Measurements from ENCODE around the gene MCRIP2.

Gene MCRIP2

DNA sequence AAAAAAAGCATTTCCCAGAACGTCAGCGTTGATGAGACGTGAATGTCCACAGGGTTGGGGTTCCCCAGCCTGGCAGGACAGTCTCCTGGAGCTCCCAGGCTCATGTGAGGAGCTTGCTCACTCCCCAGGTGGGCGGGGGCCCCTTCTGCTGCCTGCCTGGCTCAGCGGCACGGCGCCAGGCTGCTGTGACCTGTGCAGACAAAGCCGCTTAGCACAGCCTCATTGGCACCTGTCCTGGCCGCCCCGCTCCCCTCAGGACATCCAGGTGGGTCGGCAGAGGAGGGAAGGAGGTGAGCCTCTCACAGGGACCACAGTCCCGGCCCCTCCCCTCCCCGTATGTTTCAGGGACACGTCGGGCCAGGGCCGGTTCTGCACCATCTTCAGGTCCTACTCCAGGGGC is 23.8 kb upstream of the MCRIP2 start:
- DNase-seq: no peak

DNA sequence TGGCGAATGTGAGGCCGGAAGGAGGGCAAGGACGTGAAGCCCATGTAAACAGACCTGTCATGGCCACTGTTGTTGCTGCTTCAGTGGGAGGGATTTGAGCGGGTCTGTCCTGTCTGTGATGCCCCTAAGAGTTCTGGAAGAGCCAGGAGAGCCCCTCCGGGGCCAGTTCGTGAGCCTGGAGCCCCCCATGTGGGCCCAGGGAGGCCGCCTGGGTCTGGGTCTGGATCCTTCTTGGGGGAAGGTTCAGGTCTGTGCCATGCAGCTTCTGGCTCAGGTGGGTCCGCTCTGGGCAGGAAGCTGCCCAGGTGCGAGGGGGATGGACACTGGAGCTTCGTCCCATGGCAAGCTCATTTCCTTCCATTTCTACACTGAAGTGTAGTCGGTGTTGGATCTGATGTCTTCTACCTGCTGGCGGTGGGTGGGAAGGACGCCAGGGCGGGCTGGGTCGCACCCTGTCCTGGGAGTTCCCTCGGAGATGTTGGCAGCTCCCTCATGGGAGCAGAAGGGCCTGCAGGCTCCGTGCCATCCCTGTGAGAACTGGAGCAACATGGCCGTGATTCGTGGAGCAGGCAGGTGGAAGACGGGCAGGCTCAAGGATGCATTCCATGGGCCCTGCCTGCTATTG is 22.0 kb upstream of the MCRIP2 start:
- no peak for DNase-seq

- no peak for DNase-seq
Measured at GRCh38 chr16:620700-621525, 20.7 kb upstream of the MCRIP2 start.

GRCh38 chr16:621526-622105 is 20.0 kb upstream of the MCRIP2 start:
- DNase-seq: no peak

GRCh38 chr16:622920-623280 is 18.7 kb upstream of the MCRIP2 start:
- no peak for DNase-seq

GRCh38 chr16:624526-625070 is 17.0 kb upstream of the MCRIP2 start:
- no peak for DNase-seq

DNA sequence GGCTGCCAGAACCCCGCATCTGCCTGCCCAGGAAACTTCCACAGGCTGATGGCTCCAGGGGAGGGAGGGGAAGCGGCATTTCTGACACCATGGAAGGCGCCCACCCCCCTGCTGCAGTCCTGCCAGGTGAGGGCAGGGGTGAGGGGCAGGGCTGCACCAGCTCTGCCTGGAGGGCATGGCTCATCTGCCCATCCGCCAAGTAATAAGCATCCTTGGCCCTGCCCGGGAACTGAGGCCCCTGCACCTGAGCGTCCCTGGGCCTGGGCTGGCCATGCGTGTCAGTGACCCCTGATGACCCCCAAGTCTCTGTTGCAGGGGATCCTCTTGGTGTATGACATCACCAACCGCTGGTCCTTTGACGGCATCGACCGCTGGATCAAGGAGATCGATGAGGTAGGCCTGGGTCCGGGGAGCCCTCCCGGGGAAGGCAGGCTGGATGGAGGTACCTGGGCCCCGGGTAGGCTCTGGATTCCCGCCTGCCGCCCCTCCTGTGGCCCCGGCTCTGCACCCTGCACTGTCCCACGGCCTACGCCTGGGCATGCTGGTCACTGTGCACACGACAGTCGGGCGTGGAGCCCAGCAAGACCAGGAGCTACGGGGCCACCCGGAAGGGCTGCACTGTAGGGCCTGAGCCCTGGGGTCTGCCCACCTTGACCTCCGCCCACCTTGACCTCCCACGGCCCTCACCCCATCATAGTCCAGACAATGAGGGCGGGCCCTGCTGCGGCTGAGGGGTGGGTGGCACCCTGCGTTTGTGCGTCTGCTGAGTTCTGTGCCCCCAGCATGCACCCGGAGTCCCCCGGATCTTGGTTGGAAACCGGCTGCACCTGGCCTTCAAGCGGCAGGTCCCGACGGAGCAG is 16.3 kb upstream of the MCRIP2 start:
- no peak for DNase-seq

- DNase-seq: no peak
Measured at GRCh38 chr16:625977-626765, 15.5 kb upstream of the MCRIP2 start.

DNA sequence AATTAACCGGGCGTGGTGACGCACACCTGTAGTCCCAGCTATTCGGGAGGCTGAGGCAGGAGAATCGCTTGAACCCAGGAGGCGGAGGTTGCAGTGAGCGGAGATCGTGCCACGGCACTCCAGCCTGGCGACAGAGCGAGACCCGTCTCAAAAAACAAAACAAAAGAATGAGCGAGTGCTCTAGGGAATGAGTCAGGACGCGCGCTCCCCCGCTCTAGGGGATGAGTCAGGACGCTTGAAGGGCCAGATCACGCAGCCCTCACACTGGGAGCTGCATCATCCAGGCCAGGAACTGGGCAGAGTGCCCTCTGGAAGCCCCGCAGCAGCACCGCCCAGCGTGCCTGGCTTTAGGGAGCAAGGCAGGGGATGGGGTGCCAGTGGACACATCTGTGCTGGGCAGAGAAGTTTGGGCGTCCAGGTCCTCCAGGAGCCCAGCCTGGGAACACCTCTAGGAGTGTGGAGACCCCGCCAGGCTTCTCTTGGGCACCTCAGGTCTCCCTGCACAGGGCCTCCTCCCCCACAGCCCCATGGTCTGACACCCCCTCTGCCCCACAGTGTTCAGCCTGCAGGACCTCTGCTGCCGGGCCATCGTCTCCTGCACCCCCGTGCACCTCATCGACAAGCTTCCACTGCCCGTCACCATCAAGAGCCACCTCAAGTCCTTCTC is 14.7 kb upstream of the MCRIP2 start:
- DNase-seq: no peak

DNA sequence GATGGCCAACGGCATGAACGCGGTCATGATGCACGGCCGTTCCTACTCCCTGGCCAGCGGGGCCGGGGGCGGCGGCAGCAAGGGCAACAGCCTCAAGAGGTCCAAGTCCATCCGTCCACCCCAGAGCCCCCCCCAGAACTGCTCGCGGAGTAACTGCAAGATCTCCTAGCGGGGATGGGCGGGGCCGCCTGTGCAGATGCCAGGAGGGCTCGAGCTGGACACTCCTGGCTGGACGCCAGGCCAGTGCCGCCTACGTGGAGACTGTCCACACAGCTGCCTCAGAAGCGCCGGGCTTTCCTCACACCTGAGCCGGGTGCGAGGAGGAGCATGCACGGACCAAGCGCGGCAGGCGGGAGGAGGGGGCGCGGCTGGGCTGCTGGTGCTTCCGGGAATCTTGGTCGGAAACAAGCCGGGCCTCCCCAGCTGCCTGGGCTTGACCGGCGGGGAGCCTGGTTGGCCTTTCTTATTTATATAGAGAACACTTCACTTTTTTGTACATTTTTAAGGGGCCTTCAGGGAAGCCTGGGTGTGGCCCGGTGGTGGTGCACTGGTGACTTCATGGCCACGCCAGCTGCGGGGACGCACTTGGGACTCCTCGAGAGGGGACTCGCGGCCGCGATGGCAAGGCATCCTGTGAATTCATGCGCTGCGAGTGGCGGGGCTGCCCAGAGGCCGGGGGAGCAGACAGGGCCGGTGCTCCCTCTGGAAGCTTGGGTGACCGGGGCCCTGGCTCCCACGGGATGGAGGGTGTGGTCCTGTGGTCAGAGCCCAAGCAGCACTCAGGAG is 14.0 kb upstream of the MCRIP2 start:
- no peak for DNase-seq

- no peak for DNase-seq
Measured at GRCh38 chr16:628321-629061, 13.1 kb upstream of the MCRIP2 start.

DNA sequence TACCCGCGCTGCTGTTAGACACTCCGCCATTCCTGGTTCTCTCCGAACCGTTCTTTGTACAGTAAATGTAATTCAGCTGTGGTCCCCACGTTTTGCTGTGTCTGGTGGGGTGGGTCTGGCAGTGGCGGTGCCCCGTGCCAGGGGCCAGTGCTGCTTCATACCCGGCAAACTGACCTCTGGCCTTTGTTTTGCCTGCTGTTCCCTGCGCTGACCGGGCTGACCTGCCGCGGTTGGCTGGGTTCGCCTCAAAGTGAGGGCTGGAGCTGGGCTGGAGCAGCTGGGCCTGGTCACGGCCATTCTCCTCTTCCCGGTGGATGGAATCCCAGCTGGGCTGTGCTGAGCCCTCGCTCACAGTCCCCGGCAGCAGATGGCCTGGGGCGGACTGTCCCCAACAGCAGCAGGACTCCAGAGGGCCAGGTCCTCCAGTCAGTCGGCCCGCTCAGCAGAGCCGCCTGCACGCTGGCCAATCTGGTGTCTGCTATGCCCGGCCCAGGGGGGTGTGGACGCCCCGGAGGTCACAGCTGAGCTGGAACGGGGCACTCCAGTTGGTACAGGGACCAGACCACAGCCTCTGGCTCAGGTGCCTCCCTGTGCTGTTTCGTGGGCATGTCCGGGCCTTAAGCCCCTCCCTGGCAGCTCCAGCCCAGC is 12.3 kb upstream of the MCRIP2 start:
- DNase-seq: no peak

GRCh38 chr16:629833-630248 is 11.8 kb upstream of the MCRIP2 start:
- DNase-seq: no peak

DNA sequence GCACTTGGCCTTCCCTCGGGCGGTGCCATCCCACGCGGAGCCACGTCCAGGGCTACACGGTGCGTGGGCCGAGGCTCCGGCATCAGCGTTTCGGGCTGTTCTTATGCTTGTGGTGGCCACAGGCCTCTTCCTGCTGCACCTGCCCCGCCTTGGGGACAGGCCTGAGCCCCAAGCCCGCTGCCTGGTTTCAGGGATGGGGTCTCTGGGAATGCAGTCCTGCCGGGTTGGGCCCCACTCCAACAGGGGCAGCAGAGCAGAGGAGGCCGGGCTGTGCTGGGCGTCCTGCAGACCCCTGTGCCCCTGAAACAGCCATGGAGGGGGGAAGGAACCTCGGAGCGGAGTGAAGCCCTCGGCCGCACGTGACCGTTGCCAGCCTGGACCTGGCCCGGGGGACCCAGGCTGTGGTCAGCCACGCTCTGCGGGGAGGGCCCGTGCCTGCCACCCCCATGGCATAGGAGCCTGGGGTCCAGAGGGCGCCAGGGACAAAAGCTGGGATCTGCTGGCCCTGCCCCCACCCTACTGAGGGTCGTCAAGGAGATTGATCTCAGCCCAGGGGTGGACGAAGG is 11.3 kb upstream of the MCRIP2 start:
- DNase-seq: no peak

GRCh38 chr16:630815-631405 is 10.7 kb upstream of the MCRIP2 start, which contains the start of gene WFIKKN1:
Gene WFIKKN1 (plus strand): TSS chr16:630985. CDS start chr16:631254, 269 bp downstream.
- DNase-seq: no peak

- DNase-seq: no peak
Measured at GRCh38 chr16:631808-632358, 9.7 kb upstream of the MCRIP2 start.

- DNase-seq: no peak
Measured at GRCh38 chr16:632486-633335, 8.9 kb upstream of the MCRIP2 start.
